ENCODE data around the gene HPX.
A peak's percentile ranks its signal among the peaks of the same experiment; 100 is the strongest.

Gene HPX

GRCh38 chr11:6440906-6441358 is at the start of gene HPX:
Gene HPX (minus strand): TSS chr11:6440987. CDS start chr11:6440963, 24 bp downstream.
- Mint-ChIP-seq H3K9me3 (no peaks in the 10 kb centered on the region), H3K4me3 (no peak within 1 kb of the TSS), H3K27me3 (no peaks in the 10 kb centered on the region), H3K36me3 (no peaks in the 10 kb centered on the region), H3K4me1 (peaks cover 1% of the 10 kb centered on the region), H3K27ac (peak within 1 kb of the TSS; percentile 14)

- Mint-ChIP-seq H3K4me1 (peaks cover 34% of the 10 kb centered on the region), H3K9me3 (no peaks in the 10 kb centered on the region), H3K4me3 (no peak overlapping the region), H3K27ac (peak overlapping the region; percentile 8), H3K27me3 (no peaks in the 10 kb centered on the region), H3K36me3 (peaks cover 5% of the 10 kb centered on the region)
Measured at GRCh38 chr11:6489306-6489705, 48.5 kb upstream of the HPX start.

- peaks cover 5% of the 10 kb centered on the region for H3K36me3 Mint-ChIP-seq
- H3K27ac Mint-ChIP-seq, result peak overlapping the region; percentile 24
- H3K27me3 Mint-ChIP-seq, result no peaks in the 10 kb centered on the region
- no peaks in the 10 kb centered on the region for H3K9me3 Mint-ChIP-seq
- H3K4me1 Mint-ChIP-seq, result peaks cover 30% of the 10 kb centered on the region
- no peak overlapping the region for H3K4me3 Mint-ChIP-seq
Measured at GRCh38 chr11:6488821-6489220, 48.0 kb upstream of the HPX start.

- peaks cover 8% of the 10 kb centered on the region for H3K36me3 Mint-ChIP-seq
- H3K4me3 Mint-ChIP-seq, result no peak overlapping the region
- H3K27me3 Mint-ChIP-seq, result no peaks in the 10 kb centered on the region
- H3K27ac Mint-ChIP-seq, result no peak overlapping the region
- peaks cover 29% of the 10 kb centered on the region for H3K4me1 Mint-ChIP-seq
- H3K9me3 Mint-ChIP-seq, result no peaks in the 10 kb centered on the region
Measured at GRCh38 chr11:6488342-6488741, 47.6 kb upstream of the HPX start.

- Mint-ChIP-seq H3K4me1 (peaks cover 30% of the 10 kb centered on the region), H3K4me3 (no peak overlapping the region), H3K27ac (no peak overlapping the region), H3K36me3 (peaks cover 15% of the 10 kb centered on the region), H3K9me3 (no peaks in the 10 kb centered on the region), H3K27me3 (no peaks in the 10 kb centered on the region)
Measured at GRCh38 chr11:6486938-6487337, 46.2 kb upstream of the HPX start.

GRCh38 chr11:6486256-6486655 is 45.5 kb upstream of the HPX start:
- H3K4me1 Mint-ChIP-seq, result peaks cover 30% of the 10 kb centered on the region
- no peaks in the 10 kb centered on the region for H3K27me3 Mint-ChIP-seq
- peaks cover 13% of the 10 kb centered on the region for H3K36me3 Mint-ChIP-seq
- H3K4me3 Mint-ChIP-seq, result no peak overlapping the region
- no peak overlapping the region for H3K27ac Mint-ChIP-seq
- H3K9me3 Mint-ChIP-seq, result no peaks in the 10 kb centered on the region

GRCh38 chr11:6485661-6486060 is 44.9 kb upstream of the HPX start:
- Mint-ChIP-seq H3K27ac (no peak overlapping the region), H3K36me3 (peaks cover 13% of the 10 kb centered on the region), H3K4me3 (no peak overlapping the region), H3K27me3 (no peaks in the 10 kb centered on the region), H3K4me1 (peaks cover 33% of the 10 kb centered on the region), H3K9me3 (no peaks in the 10 kb centered on the region)

- Mint-ChIP-seq H3K36me3 (peaks cover 12% of the 10 kb centered on the region), H3K4me3 (peak overlapping the region; percentile 88), H3K4me1 (peaks cover 34% of the 10 kb centered on the region), H3K27me3 (no peaks in the 10 kb centered on the region), H3K27ac (peak overlapping the region; percentile 76), H3K9me3 (no peaks in the 10 kb centered on the region)
Measured at GRCh38 chr11:6483015-6483414, 42.2 kb upstream of the HPX start.

GRCh38 chr11:6482441-6482840 is 41.7 kb upstream of the HPX start:
- Mint-ChIP-seq H3K36me3 (peaks cover 13% of the 10 kb centered on the region), H3K27me3 (no peaks in the 10 kb centered on the region), H3K9me3 (no peaks in the 10 kb centered on the region), H3K27ac (peak overlapping the region; percentile 76), H3K4me1 (peaks cover 34% of the 10 kb centered on the region), H3K4me3 (peak overlapping the region; percentile 88)

GRCh38 chr11:6481924-6482275 is 41.1 kb upstream of the HPX start:
- no peaks in the 10 kb centered on the region for H3K27me3 Mint-ChIP-seq
- H3K27ac Mint-ChIP-seq, result peak overlapping the region; percentile 48
- no peaks in the 10 kb centered on the region for H3K9me3 Mint-ChIP-seq
- H3K36me3 Mint-ChIP-seq, result peaks cover 13% of the 10 kb centered on the region
- peak overlapping the region; percentile 88 for H3K4me3 Mint-ChIP-seq
- H3K4me1 Mint-ChIP-seq, result peaks cover 34% of the 10 kb centered on the region

GRCh38 chr11:6481012-6481923 is 40.5 kb upstream of the HPX start, which contains the start of the genes ARFIP2 and TIMM10B:
Gene ARFIP2 (minus strand): TSS chr11:6481331. CDS start chr11:6480421, 910 bp downstream.
Gene TIMM10B (plus strand): TSS chr11:6481501. CDS start chr11:6481517, 16 bp downstream.
- Mint-ChIP-seq H3K9me3 (no peaks in the 10 kb centered on the region), H3K4me1 (peaks cover 34% of the 10 kb centered on the region), H3K27me3 (no peaks in the 10 kb centered on the region), H3K27ac (peak within 1 kb of the TSS; percentile 89), H3K36me3 (peaks cover 13% of the 10 kb centered on the region), H3K4me3 (peak within 1 kb of the TSS; percentile 88)

- Mint-ChIP-seq H3K27ac (peak overlapping the region; percentile 89), H3K27me3 (no peaks in the 10 kb centered on the region), H3K9me3 (no peaks in the 10 kb centered on the region), H3K4me1 (peaks cover 36% of the 10 kb centered on the region), H3K36me3 (peaks cover 13% of the 10 kb centered on the region), H3K4me3 (peak overlapping the region; percentile 88)
Measured at GRCh38 chr11:6480299-6480914, 39.6 kb upstream of the HPX start.

GRCh38 chr11:6476571-6476970 is 35.8 kb upstream of the HPX start:
- no peak overlapping the region for H3K27ac Mint-ChIP-seq
- peaks cover 46% of the 10 kb centered on the region for H3K4me1 Mint-ChIP-seq
- no peak overlapping the region for H3K4me3 Mint-ChIP-seq
- no peaks in the 10 kb centered on the region for H3K27me3 Mint-ChIP-seq
- H3K36me3 Mint-ChIP-seq, result peaks cover 4% of the 10 kb centered on the region
- no peaks in the 10 kb centered on the region for H3K9me3 Mint-ChIP-seq

- Mint-ChIP-seq H3K4me1 (peaks cover 48% of the 10 kb centered on the region), H3K4me3 (no peak overlapping the region), H3K27me3 (no peaks in the 10 kb centered on the region), H3K27ac (peak overlapping the region; percentile 83), H3K9me3 (no peaks in the 10 kb centered on the region), H3K36me3 (peaks cover 4% of the 10 kb centered on the region)
Measured at GRCh38 chr11:6475936-6476335, 35.1 kb upstream of the HPX start.

GRCh38 chr11:6474806-6475500 is 34.2 kb upstream of the HPX start:
- Mint-ChIP-seq H3K27ac (peak overlapping the region; percentile 20), H3K27me3 (no peaks in the 10 kb centered on the region), H3K4me3 (peak overlapping the region; percentile 81)

More at GRCh38 chr11:6474806-6475500, 34.2 kb upstream of the HPX start:
- Mint-ChIP-seq H3K36me3 (peaks cover 3% of the 10 kb centered on the region), H3K4me1 (peaks cover 39% of the 10 kb centered on the region), H3K9me3 (no peaks in the 10 kb centered on the region)
